T-helper 17 cell (primary cell): ENCODE measurements around the gene MOGAT3. TPM values are rescaled to one million over a fixed set of nuclear protein-coding genes. Genes with fewer than 3 reads are reported as not detected.

ENCODE experiments used
- ATAC-seq: fragments of 150-1000 bp; cut with Tn5 transposase; 2 replicates; pipeline ENCODE4 v1.10.0; 2021; ENCODE audit warnings: mild to moderate bottlenecking, moderate library complexity
- DNase-seq, 3 donors: peaks; one replicate each; pipeline versions ENCODE4 v3.0.0 to v3.0.0-alpha.2; 2020 to 2021
- H3K9me3 ChIP-seq: one replicate; pipeline ENCODE4 v1.7.0; 2013; ENCODE audit warnings: low read length, mild to moderate bottlenecking; ENCODE audit not compliant: control insufficient read depth, poor library complexity, severe bottlenecking
- H3K27ac Mint-ChIP-seq: one replicate; pipeline ENCODE4 v1.8.0; 2022; ENCODE audit warnings: mild to moderate bottlenecking, moderate library complexity, mixed read lengths
- H3K27me3 Mint-ChIP-seq: one replicate; pipeline ENCODE4 v1.8.0; 2022; ENCODE audit warnings: mixed read lengths
- H3K36me3 Mint-ChIP-seq: one replicate; pipeline ENCODE4 v1.8.0; 2022; ENCODE audit warnings: low read depth, mixed read lengths
- H3K4me1 Mint-ChIP-seq: one replicate; pipeline ENCODE4 v1.8.0; 2022; ENCODE audit warnings: mild to moderate bottlenecking, mixed read lengths
- H3K4me3 Mint-ChIP-seq: one replicate; pipeline ENCODE4 v1.8.0; 2022; ENCODE audit warnings: mild to moderate bottlenecking, moderate library complexity, mixed read lengths
- total RNA-seq, 4 donors: library from RNA in 2 of 4; stranded (reverse) in 2 of 4; gene quantifications; one replicate each; pipeline ENCODE4 v1.2.3 and lab custom pipeline; 2022 to 2026

The MOGAT3 gene
- total RNA-seq (not detected), total RNA-seq (lab: John Stamatoyannopoulos, UW) (0 to 0.08 reads per million in 2 donors)

GRCh38 chr7:101200862-101201599, at the start of gene MOGAT3:
Gene MOGAT3 (minus strand): TSS chr7:101201036. CDS start chr7:101200854, 182 bp downstream.
- DNase-seq = no peak
- H3K4me3 Mint-ChIP-seq = peak within 1 kb of the TSS; percentile 36
- H3K4me1 Mint-ChIP-seq = peaks cover 9% of the 10 kb centered on the region
- H3K27ac Mint-ChIP-seq = no peak within 1 kb of the TSS
- peaks cover 26% of the 10 kb centered on the region for H3K27me3 Mint-ChIP-seq
- peaks cover 4% of the 10 kb centered on the region for H3K36me3 Mint-ChIP-seq
- H3K9me3 ChIP-seq = no peaks in the 10 kb centered on the region
- ATAC-seq = no peak

- ATAC-seq (no peak), DNase-seq (no peak)
- H3K9me3 ChIP-seq = no peaks in the 10 kb centered on the region
- Mint-ChIP-seq H3K27ac (no peak overlapping the region), H3K4me1 (peaks cover 25% of the 10 kb centered on the region), H3K4me3 (peak overlapping the region; percentile 99), H3K36me3 (peaks cover 5% of the 10 kb centered on the region), H3K27me3 (peaks cover 8% of the 10 kb centered on the region)
Measured at GRCh38 chr7:101250324-101250723, 49.5 kb upstream of the MOGAT3 start.

- H3K36me3 Mint-ChIP-seq = peaks cover 8% of the 10 kb centered on the region
- no peak overlapping the region for H3K27ac Mint-ChIP-seq
- no peaks in the 10 kb centered on the region for H3K9me3 ChIP-seq
- no peak overlapping the region for H3K4me3 Mint-ChIP-seq
- no peaks in the 10 kb centered on the region for H3K27me3 Mint-ChIP-seq
- ATAC-seq = no peak
- peaks cover 37% of the 10 kb centered on the region for H3K4me1 Mint-ChIP-seq
- DNase-seq = no peak
Measured at GRCh38 chr7:101248276-101248675, 47.4 kb upstream of the MOGAT3 start.

GRCh38 chr7:101245147-101245668, 44.4 kb upstream of the MOGAT3 start:
- peak overlapping the region; percentile 94 for H3K4me3 Mint-ChIP-seq
- DNase-seq (no peak), ATAC-seq (no peak)
- peaks cover 2% of the 10 kb centered on the region for H3K36me3 Mint-ChIP-seq
- no peaks in the 10 kb centered on the region for H3K9me3 ChIP-seq
- H3K27me3 Mint-ChIP-seq = no peaks in the 10 kb centered on the region
- H3K4me1 Mint-ChIP-seq = peaks cover 22% of the 10 kb centered on the region
- peak overlapping the region; percentile 92 for H3K27ac Mint-ChIP-seq

GRCh38 chr7:101244375-101245146, 43.7 kb upstream of the MOGAT3 start, which contains the start of gene FIS1:
Gene FIS1 (minus strand): TSS chr7:101245081. CDS start chr7:101245004, 77 bp downstream.
- peak within 1 kb of the TSS; percentile 94 for H3K4me3 Mint-ChIP-seq

GRCh38 chr7:101243646-101244374, 43.0 kb upstream of the MOGAT3 start:
- ATAC-seq = no peak
- Mint-ChIP-seq H3K27ac (peak overlapping the region; percentile 92), H3K27me3 (no peaks in the 10 kb centered on the region), H3K4me3 (peak overlapping the region; percentile 94), H3K4me1 (peaks cover 20% of the 10 kb centered on the region), H3K36me3 (peaks cover 2% of the 10 kb centered on the region)
- DNase-seq = no peak
- H3K9me3 ChIP-seq = no peaks in the 10 kb centered on the region

More at GRCh38 chr7:101244375-101245146, 43.7 kb upstream of the MOGAT3 start, which contains the start of gene FIS1:
- Mint-ChIP-seq H3K4me1 (peaks cover 19% of the 10 kb centered on the region), H3K27ac (peak within 1 kb of the TSS; percentile 92), H3K36me3 (peaks cover 2% of the 10 kb centered on the region), H3K27me3 (no peaks in the 10 kb centered on the region)
- peak; percentile 86 to 92 (median 87) for DNase-seq
- ATAC-seq = peak; percentile 96
- no peaks in the 10 kb centered on the region for H3K9me3 ChIP-seq

- Mint-ChIP-seq H3K27ac (no peak overlapping the region), H3K36me3 (peaks cover 2% of the 10 kb centered on the region), H3K4me3 (no peak overlapping the region), H3K27me3 (no peaks in the 10 kb centered on the region), H3K4me1 (peaks cover 17% of the 10 kb centered on the region)
- no peaks in the 10 kb centered on the region for H3K9me3 ChIP-seq
- DNase-seq (no peak), ATAC-seq (no peak)
Measured at GRCh38 chr7:101241443-101242349, 40.9 kb upstream of the MOGAT3 start.

- no peak for ATAC-seq
- Mint-ChIP-seq H3K27me3 (no peaks in the 10 kb centered on the region), H3K36me3 (peaks cover 2% of the 10 kb centered on the region), H3K27ac (no peak overlapping the region), H3K4me3 (no peak overlapping the region), H3K4me1 (peaks cover 19% of the 10 kb centered on the region)
- H3K9me3 ChIP-seq = no peaks in the 10 kb centered on the region
- no peak for DNase-seq
Measured at GRCh38 chr7:101241015-101241363, 40.2 kb upstream of the MOGAT3 start.

- ATAC-seq = no peak
- Mint-ChIP-seq H3K27ac (no peak overlapping the region), H3K4me3 (no peak overlapping the region), H3K27me3 (no peaks in the 10 kb centered on the region), H3K36me3 (peaks cover 2% of the 10 kb centered on the region), H3K4me1 (peaks cover 19% of the 10 kb centered on the region)
- H3K9me3 ChIP-seq = no peaks in the 10 kb centered on the region
- no peak for DNase-seq
Measured at GRCh38 chr7:101240226-101241014, 39.6 kb upstream of the MOGAT3 start.

GRCh38 chr7:101239951-101240220, 39.0 kb upstream of the MOGAT3 start:
- ATAC-seq = no peak
- Mint-ChIP-seq H3K4me1 (peaks cover 15% of the 10 kb centered on the region), H3K4me3 (no peak overlapping the region), H3K27ac (no peak overlapping the region), H3K27me3 (no peaks in the 10 kb centered on the region), H3K36me3 (peaks cover 2% of the 10 kb centered on the region)
- DNase-seq = no peak
- no peaks in the 10 kb centered on the region for H3K9me3 ChIP-seq

- Mint-ChIP-seq H3K4me1 (peaks cover 11% of the 10 kb centered on the region), H3K27me3 (no peaks in the 10 kb centered on the region), H3K27ac (no peak overlapping the region), H3K36me3 (no peaks in the 10 kb centered on the region), H3K4me3 (no peak overlapping the region)
- no peak for ATAC-seq
- DNase-seq = no peak
- no peaks in the 10 kb centered on the region for H3K9me3 ChIP-seq
Measured at GRCh38 chr7:101239191-101239950, 38.5 kb upstream of the MOGAT3 start.
